SK-N-MC (cell line): ENCODE data around the gene ITSN1.

Source experiments
- DNase-seq: peaks from one replicate; pipeline ENCODE4 v3.0.0-alpha.2; 2011; ENCODE audit warnings: low read depth, low spot score
- H3K27ac ChIP-seq: fragments of 200-600 bp; sonication (generic); 2 replicates; pipeline ENCODE4 v1.5.1; 2016; ENCODE audit warnings: mixed run types
- H3K36me3 ChIP-seq: fragments of 200-600 bp; sonication (generic); 2 replicates; pipeline ENCODE4 v1.6.1; 2017; ENCODE audit warnings: antibody characterized with exemption, low read length, mixed read lengths; ENCODE audit not compliant: insufficient read depth
- H3K4me3 ChIP-seq: fragments of 200-600 bp; sonication (generic); 2 replicates; pipeline ENCODE4 v1.5.1; 2016
- H3K9ac ChIP-seq: fragments of 200-600 bp; sonication (generic); 2 replicates; pipeline ENCODE4 v1.8.0; 2017; ENCODE audit warnings: mixed run types, mixed read lengths; ENCODE audit not compliant: insufficient read length
- H3K9me3 ChIP-seq: fragments of 200-600 bp; sonication (generic); 2 replicates; pipeline ENCODE4 v1.6.1; 2017; ENCODE audit warnings: low read depth, mild to moderate bottlenecking, antibody characterized with exemption, low read length, moderate library complexity, mixed read lengths
- EZH2 ChIP-seq: fragments of 200-600 bp; sonication (generic); IDR thresholded peaks from one replicate; pipeline ENCODE4 v1.6.1; 2017; ENCODE audit warnings: antibody characterized with exemption
- FOXP2 ChIP-seq: optimal IDR thresholded peaks from 2 replicates; pipeline ENCODE3; 2011; ENCODE audit warnings: mild to moderate bottlenecking, moderate library complexity; ENCODE audit not compliant: insufficient read depth; ENCODE audit errors: extremely low read length, control extremely low read depth
- POLR2AphosphoS5 ChIP-seq: IDR thresholded peaks from 2 replicates; pipeline ENCODE4 v1.6.1; 2012; ENCODE audit warnings: mild to moderate bottlenecking, low read depth, low read length, borderline replicate concordance

ITSN1 gene

GRCh38 chr21:33734818-33735217 lies 92.5 kb downstream of the ITSN1 start:
- no peak overlapping the region for H3K4me3 ChIP-seq
- no peak overlapping the region for H3K9ac ChIP-seq
- DNase-seq = no peak
- H3K36me3 ChIP-seq = no peaks in the 10 kb centered on the region
- no peaks in the 10 kb centered on the region for H3K9me3 ChIP-seq
- H3K27ac ChIP-seq = no peak overlapping the region
- TF ChIP-seq EZH2 (no peak), FOXP2 (no peak), POLR2AphosphoS5 (no peak)

GRCh38 chr21:33736569-33736968 lies 94.3 kb downstream of the ITSN1 start:
- H3K36me3 ChIP-seq = no peaks in the 10 kb centered on the region
- TF ChIP-seq EZH2 (no peak), POLR2AphosphoS5 (no peak), FOXP2 (no peak)
- DNase-seq = no peak

GRCh38 chr21:33739701-33740100 lies 97.4 kb downstream of the ITSN1 start:
- H3K36me3 ChIP-seq = no peaks in the 10 kb centered on the region
- DNase-seq = no peak

More at GRCh38 chr21:33736569-33736968, 94.3 kb downstream of the ITSN1 start:
- H3K9me3 ChIP-seq = no peaks in the 10 kb centered on the region
- no peak overlapping the region for H3K4me3 ChIP-seq
- no peak overlapping the region for H3K27ac ChIP-seq
- H3K9ac ChIP-seq = no peak overlapping the region

GRCh38 chr21:33747420-33747819 lies 105.1 kb downstream of the ITSN1 start:
- no peak for TF ChIP-seq EZH2
- TF ChIP-seq POLR2AphosphoS5 = no peak
- Histone ChIP-seq H3K36me3 (peaks cover 12% of the 10 kb centered on the region; the same call in 1 of the 2 replicates), H3K4me3 (no peak overlapping the region), H3K9ac (no peak overlapping the region), H3K9me3 (peaks cover 12% of the 10 kb centered on the region; the same call in 1 of the 2 replicates), H3K27ac (no peak overlapping the region)
- no peak for DNase-seq

More at GRCh38 chr21:33739701-33740100, 97.4 kb downstream of the ITSN1 start:
- no peaks in the 10 kb centered on the region for H3K9me3 ChIP-seq
- TF ChIP-seq EZH2 (no peak), POLR2AphosphoS5 (no peak), FOXP2 (no peak)
- no peak overlapping the region for H3K27ac ChIP-seq
- no peak overlapping the region for H3K4me3 ChIP-seq
- no peak overlapping the region for H3K9ac ChIP-seq

GRCh38 chr21:33748903-33749302 lies 106.6 kb downstream of the ITSN1 start:
- DNase-seq = no peak
- no peak for TF ChIP-seq FOXP2
- TF ChIP-seq EZH2 = no peak
- Histone ChIP-seq H3K9me3 (peaks cover 12% of the 10 kb centered on the region; the same call in 1 of the 2 replicates), H3K9ac (no peak overlapping the region), H3K27ac (no peak overlapping the region), H3K4me3 (no peak overlapping the region), H3K36me3 (peaks cover 17% of the 10 kb centered on the region; the same call in 1 of the 2 replicates)

GRCh38 chr21:33750017-33750416 lies 107.7 kb downstream of the ITSN1 start:
- Histone ChIP-seq H3K4me3 (peak overlapping the region; percentile 52), H3K36me3 (peaks cover 14% of the 10 kb centered on the region; the same call in 1 of the 2 replicates), H3K27ac (peak overlapping the region; percentile 96), H3K9ac (peak overlapping the region; percentile 48), H3K9me3 (peaks cover 12% of the 10 kb centered on the region; the same call in 1 of the 2 replicates)
- no peak for TF ChIP-seq FOXP2
- TF ChIP-seq POLR2AphosphoS5 = no peak
- TF ChIP-seq EZH2 = no peak
- DNase-seq = no peak

GRCh38 chr21:33751120-33751519 lies 108.8 kb downstream of the ITSN1 start:
- H3K27ac ChIP-seq = peak overlapping the region; percentile 96
- H3K4me3 ChIP-seq = peak overlapping the region; percentile 52
- peaks cover 11% of the 10 kb centered on the region for H3K36me3 ChIP-seq
- H3K9me3 ChIP-seq = peaks cover 12% of the 10 kb centered on the region; the same call in 1 of the 2 replicates
- DNase-seq = no peak
- H3K9ac ChIP-seq = peak overlapping the region; percentile 48
- TF ChIP-seq FOXP2 = no peak
- TF ChIP-seq POLR2AphosphoS5 = no peak
- no peak for TF ChIP-seq EZH2

GRCh38 chr21:33751533-33751932 lies 109.2 kb downstream of the ITSN1 start:
- Histone ChIP-seq H3K4me3 (peak overlapping the region; percentile 52), H3K27ac (peak overlapping the region; percentile 96), H3K9me3 (peaks cover 11% of the 10 kb centered on the region; the same call in 1 of the 2 replicates), H3K9ac (peak overlapping the region; percentile 3), H3K36me3 (peaks cover 11% of the 10 kb centered on the region)
- TF ChIP-seq EZH2 = no peak
- TF ChIP-seq POLR2AphosphoS5 = no peak
- TF ChIP-seq FOXP2 = no peak
- DNase-seq = no peak

- H3K9me3 ChIP-seq = peaks cover 7% of the 10 kb centered on the region; the same call in 1 of the 2 replicates
- TF ChIP-seq FOXP2 (no peak), POLR2AphosphoS5 (no peak), EZH2 (no peak)
- peaks cover 11% of the 10 kb centered on the region for H3K36me3 ChIP-seq
- DNase-seq = no peak
- peak overlapping the region; percentile 96; the same call in 1 of the 2 replicates for H3K27ac ChIP-seq
- no peak overlapping the region for H3K4me3 ChIP-seq
- H3K9ac ChIP-seq = no peak overlapping the region
Observed at GRCh38 chr21:33752260-33752659, 110.0 kb downstream of the ITSN1 start.
